ENCODE results near the gene PIP4K2A.

The PIP4K2A gene

GRCh38 chr10:22665329-22665728 is 49.0 kb downstream of the PIP4K2A start:
- DNase-seq (ENCODE audit: low spot score), result no peak

GRCh38 chr10:22662733-22663330 is 51.5 kb downstream of the PIP4K2A start:
- no peak for DNase-seq (ENCODE audit: low spot score)

GRCh38 chr10:22659866-22660265 is 54.5 kb downstream of the PIP4K2A start:
- DNase-seq (ENCODE audit: low spot score), result no peak

GRCh38 chr10:22658745-22659410 is 55.5 kb downstream of the PIP4K2A start:
- no peak for DNase-seq (ENCODE audit: low spot score)

- peak; percentile 63 for DNase-seq (ENCODE audit: low spot score)
Observed at GRCh38 chr10:22657566-22658225, 56.7 kb downstream of the PIP4K2A start.

- DNase-seq (ENCODE audit: low spot score), result no peak
Observed at GRCh38 chr10:22657024-22657423, 57.4 kb downstream of the PIP4K2A start.

GRCh38 chr10:22656036-22656435 is 58.3 kb downstream of the PIP4K2A start:
- DNase-seq (ENCODE audit: low spot score), result no peak

GRCh38 chr10:22655312-22655981 is 58.9 kb downstream of the PIP4K2A start:
- peak; percentile 77 for DNase-seq (ENCODE audit: low spot score)

- peak; percentile 70 for DNase-seq (ENCODE audit: low spot score)
Observed at GRCh38 chr10:22652988-22653481, 61.3 kb downstream of the PIP4K2A start.

- no peak for DNase-seq (ENCODE audit: low spot score)
Observed at GRCh38 chr10:22651276-22651980, 63.0 kb downstream of the PIP4K2A start.

GRCh38 chr10:22649994-22650393 is 64.4 kb downstream of the PIP4K2A start:
- no peak for DNase-seq (ENCODE audit: low spot score)

GRCh38 chr10:22649390-22649841 is 65.0 kb downstream of the PIP4K2A start:
- no peak for DNase-seq (ENCODE audit: low spot score)

GRCh38 chr10:22648547-22648961 is 65.8 kb downstream of the PIP4K2A start:
- no peak for DNase-seq (ENCODE audit: low spot score)

- DNase-seq (ENCODE audit: low spot score), result no peak
Observed at GRCh38 chr10:22647244-22647643, 67.1 kb downstream of the PIP4K2A start.

- DNase-seq (ENCODE audit: low spot score), result peak; percentile 67
Observed at GRCh38 chr10:22646388-22646853, 68.0 kb downstream of the PIP4K2A start.

GRCh38 chr10:22644222-22644621 is 70.2 kb downstream of the PIP4K2A start:
- DNase-seq (ENCODE audit: low spot score), result no peak

- DNase-seq (ENCODE audit: low spot score), result no peak
Observed at GRCh38 chr10:22643775-22644174, 70.6 kb downstream of the PIP4K2A start.

GRCh38 chr10:22643116-22643515 is 71.3 kb downstream of the PIP4K2A start:
- DNase-seq (ENCODE audit: low spot score), result no peak

GRCh38 chr10:22641743-22642142 is 72.6 kb downstream of the PIP4K2A start:
- no peak for DNase-seq (ENCODE audit: low spot score)

- no peak for DNase-seq (ENCODE audit: low spot score)
Observed at GRCh38 chr10:22640359-22640758, 74.0 kb downstream of the PIP4K2A start.

- no peak for DNase-seq (ENCODE audit: low spot score)
Observed at GRCh38 chr10:22638863-22639262, 75.5 kb downstream of the PIP4K2A start.

- DNase-seq (ENCODE audit: low spot score), result no peak
Observed at GRCh38 chr10:22637491-22637890, 76.9 kb downstream of the PIP4K2A start.
